H7 (cell line): ENCODE measurements around the gene KCNF1. TPM values are rescaled to one million over a fixed set of nuclear protein-coding genes. Genes with fewer than 3 reads are reported as not detected.

Experiments
- DNase-seq: peaks from one replicate; pipeline ENCODE4 v3.0.0; 2012
- H3K27me3 ChIP-seq: 2 replicates; pipeline ENCODE4 v1.6.0; 2011; ENCODE audit warnings: mild to moderate bottlenecking, low read length; ENCODE audit not compliant: control insufficient read depth, insufficient read depth
- H3K36me3 ChIP-seq: replicated peaks from 2 replicates; pipeline ENCODE4 v1.5.1; 2011; ENCODE audit warnings: low read length; ENCODE audit not compliant: control insufficient read depth, insufficient read depth
- H3K4me3 ChIP-seq: 2 replicates; pipeline ENCODE4 v1.5.1; 2011; ENCODE audit warnings: low read depth, mild to moderate bottlenecking, control low read depth, low read length, moderate library complexity; ENCODE audit not compliant: insufficient read depth
- total RNA-seq: library from RNA; depleted of rRNA; stranded (reverse); fragments of >200 nt; shearing (Covaris generic); gene quantifications from 2 replicates; pipeline ENCODE4 v1.2.3, GENCODE V29; 2014

The KCNF1 gene
- total RNA-seq, 1 experiment from 2014 or later, result 5.4 TPM

DNA sequence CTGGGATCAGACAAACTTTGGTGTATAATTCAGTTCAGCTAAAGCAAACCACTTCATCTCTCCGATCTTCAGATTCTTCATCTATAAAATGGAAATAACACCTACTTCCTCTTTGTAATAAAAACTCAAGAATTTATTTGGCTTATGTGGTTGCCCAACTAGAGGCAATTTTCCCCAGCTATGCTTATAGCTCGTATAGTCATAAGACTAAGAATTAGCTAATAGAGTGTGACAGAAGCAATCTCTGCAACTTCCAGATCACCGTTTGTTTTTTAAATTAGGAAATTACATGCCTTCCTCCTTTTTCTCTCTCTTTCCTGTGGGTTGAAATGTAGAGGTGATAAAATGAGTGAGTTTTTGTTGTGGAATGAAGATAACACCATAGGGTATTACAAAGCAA, 35.3 kb upstream of the KCNF1 start:
- DNase-seq, result no peak
- H3K27me3 ChIP-seq, result no peaks in the 10 kb centered on the region
- no peaks in the 10 kb centered on the region for H3K36me3 ChIP-seq
- H3K4me3 ChIP-seq, result no peak overlapping the region

DNA sequence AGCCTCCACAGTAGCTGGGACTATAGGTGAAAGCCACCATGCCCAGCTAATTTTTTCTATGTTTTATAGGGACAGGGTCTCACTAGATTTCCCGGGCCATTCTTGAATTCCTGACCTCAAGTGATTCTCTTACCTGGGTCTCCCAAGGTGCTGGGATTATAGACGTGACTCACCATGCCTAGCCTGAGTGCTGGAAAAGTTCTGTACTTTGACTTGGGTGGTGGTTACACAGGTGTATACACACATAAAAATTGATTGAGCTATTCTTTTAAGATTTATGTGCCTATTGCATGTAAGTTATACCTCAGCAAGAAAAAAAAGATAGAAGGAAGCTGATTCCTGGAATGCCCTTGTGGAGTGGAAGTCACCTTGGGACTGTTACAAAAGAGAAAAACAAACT, 34.8 kb upstream of the KCNF1 start:
- Histone ChIP-seq H3K36me3 (no peaks in the 10 kb centered on the region), H3K4me3 (no peak overlapping the region), H3K27me3 (no peaks in the 10 kb centered on the region)
- DNase-seq, result no peak

GRCh38 chr2:10877651-10878111, 34.1 kb upstream of the KCNF1 start:
- Histone ChIP-seq H3K27me3 (no peaks in the 10 kb centered on the region), H3K36me3 (no peaks in the 10 kb centered on the region), H3K4me3 (no peak overlapping the region)
- no peak for DNase-seq

DNA sequence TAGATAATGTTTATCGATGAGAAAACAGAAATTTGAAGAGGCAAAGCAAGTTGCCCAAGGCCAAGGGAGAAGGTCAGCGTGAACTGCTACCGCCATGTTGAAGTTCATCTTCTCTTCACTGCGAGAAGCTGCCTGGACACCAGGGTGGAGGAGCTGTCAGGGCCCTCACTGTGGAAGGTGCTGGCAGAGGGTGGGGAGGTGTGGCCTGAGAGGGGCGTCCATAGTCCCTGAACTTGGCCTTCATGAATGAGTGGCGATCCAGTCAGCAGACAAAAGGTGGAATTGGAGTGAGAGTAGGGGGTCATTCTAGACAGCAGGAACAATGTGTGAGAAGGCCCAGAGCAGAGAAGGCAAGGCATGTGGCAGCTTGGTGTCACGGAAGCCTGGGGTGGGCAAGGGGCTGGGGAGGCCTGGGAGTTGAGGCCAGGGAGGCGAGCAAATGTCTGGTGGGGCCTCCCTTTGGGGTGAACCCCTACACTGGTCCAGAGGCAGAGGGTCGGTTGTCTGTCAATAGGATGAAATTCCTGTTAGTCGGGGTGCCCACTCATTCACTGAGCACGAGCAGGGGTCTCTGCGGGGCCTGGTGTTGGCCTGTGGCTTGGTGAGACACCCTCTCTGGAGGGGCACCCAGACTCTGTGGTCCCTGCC, 33.3 kb upstream of the KCNF1 start:
- Histone ChIP-seq H3K4me3 (no peak overlapping the region), H3K36me3 (no peaks in the 10 kb centered on the region), H3K27me3 (no peaks in the 10 kb centered on the region)
- no peak for DNase-seq

DNA sequence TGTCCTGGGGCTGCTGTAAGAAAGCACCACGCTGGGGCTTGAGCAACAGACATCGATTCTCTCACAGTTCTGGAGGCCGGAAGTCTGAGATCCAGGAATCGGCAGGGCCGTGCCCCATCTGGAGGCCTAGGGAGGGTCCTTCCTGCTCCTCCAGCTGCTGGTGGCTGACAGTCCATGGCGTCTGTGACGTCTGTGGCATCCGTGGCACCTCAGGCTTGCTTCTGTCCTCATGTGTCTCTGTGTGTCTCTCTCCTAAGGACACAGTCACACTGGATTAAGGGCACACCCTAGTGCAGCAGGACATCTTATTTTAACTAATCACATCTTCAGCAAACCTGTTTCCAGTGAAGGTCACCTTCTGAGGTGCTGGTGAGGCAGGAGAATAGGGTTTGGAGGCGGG, 32.6 kb upstream of the KCNF1 start:
- Histone ChIP-seq H3K36me3 (no peaks in the 10 kb centered on the region), H3K4me3 (no peak overlapping the region), H3K27me3 (no peaks in the 10 kb centered on the region)
- no peak for DNase-seq

GRCh38 chr2:10879624-10880585, 31.8 kb upstream of the KCNF1 start:
- no peaks in the 10 kb centered on the region for H3K36me3 ChIP-seq
- DNase-seq, result peak; percentile 65
- no peaks in the 10 kb centered on the region for H3K27me3 ChIP-seq
- H3K4me3 ChIP-seq, result no peak overlapping the region

DNA sequence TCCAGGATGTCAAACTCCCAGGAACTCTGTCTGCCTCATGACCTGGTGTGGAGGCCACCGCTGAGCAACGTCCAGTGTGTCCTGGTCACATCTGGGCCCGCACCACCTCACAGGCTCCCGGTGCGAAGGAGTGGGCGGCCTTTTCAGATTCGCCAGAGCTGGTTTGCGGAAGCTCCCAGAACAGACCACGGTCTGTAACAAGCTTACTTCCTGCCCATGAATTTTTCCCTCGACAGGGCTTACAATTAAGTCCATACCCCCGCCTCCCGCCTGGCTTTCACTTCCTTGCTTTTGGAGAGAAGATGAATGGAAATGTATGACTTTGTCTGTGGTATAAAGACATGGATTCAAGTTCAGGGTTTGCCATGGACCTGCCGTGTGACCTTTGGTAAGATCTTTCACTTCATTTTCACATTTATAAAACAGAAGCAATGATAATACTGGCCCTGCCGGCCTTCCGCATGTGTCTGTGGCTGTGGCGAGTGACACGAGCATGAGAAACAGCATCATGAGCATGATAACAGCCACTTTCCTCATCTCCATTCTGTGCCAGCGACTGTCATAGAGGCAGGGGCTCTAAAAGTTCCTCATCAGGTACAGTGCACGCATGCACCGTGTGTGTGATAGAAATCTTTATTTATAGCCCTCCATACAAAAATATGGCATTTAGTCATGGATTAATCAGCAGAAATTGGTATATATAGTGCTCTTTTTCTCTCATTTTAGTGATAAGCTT, 31.0 kb upstream of the KCNF1 start:
- H3K4me3 ChIP-seq, result no peak overlapping the region
- no peaks in the 10 kb centered on the region for H3K27me3 ChIP-seq
- H3K36me3 ChIP-seq, result no peaks in the 10 kb centered on the region
- no peak for DNase-seq

GRCh38 chr2:10882568-10882967, 29.2 kb upstream of the KCNF1 start:
- no peak overlapping the region for H3K4me3 ChIP-seq
- H3K36me3 ChIP-seq, result no peaks in the 10 kb centered on the region
- no peaks in the 10 kb centered on the region for H3K27me3 ChIP-seq
- DNase-seq, result no peak

DNA sequence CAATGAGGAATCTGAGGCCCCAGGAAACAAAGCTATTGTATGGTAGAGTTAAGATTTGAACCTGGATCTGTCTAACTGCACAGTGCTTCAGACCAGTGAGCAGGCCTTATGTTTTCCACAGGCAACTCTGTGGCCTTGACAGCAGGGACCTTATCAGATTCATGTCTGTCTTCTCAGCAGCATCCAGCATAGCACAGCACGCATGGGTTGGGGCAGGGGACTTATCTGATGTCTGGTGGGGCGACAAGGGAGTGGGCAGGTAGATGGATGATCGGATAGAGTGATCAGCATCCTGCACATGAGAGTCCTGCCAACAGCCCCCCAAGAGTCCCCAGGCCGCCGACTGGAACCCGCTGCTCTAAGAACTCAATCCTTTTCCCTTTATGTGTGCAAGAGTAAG, 28.7 kb upstream of the KCNF1 start:
- DNase-seq, result no peak
- no peaks in the 10 kb centered on the region for H3K27me3 ChIP-seq
- H3K36me3 ChIP-seq, result no peaks in the 10 kb centered on the region
- no peak overlapping the region for H3K4me3 ChIP-seq

GRCh38 chr2:10883801-10884478, 27.8 kb upstream of the KCNF1 start:
- Histone ChIP-seq H3K27me3 (no peaks in the 10 kb centered on the region), H3K36me3 (no peaks in the 10 kb centered on the region), H3K4me3 (no peak overlapping the region)
- no peak for DNase-seq

- peak; percentile 64 for DNase-seq
- Histone ChIP-seq H3K27me3 (no peaks in the 10 kb centered on the region), H3K36me3 (no peaks in the 10 kb centered on the region), H3K4me3 (no peak overlapping the region)
Observed at GRCh38 chr2:10884574-10884975, 27.2 kb upstream of the KCNF1 start.

GRCh38 chr2:10885094-10885860, 26.5 kb upstream of the KCNF1 start:
- DNase-seq, result no peak
- Histone ChIP-seq H3K4me3 (no peak overlapping the region), H3K36me3 (no peaks in the 10 kb centered on the region)

DNA sequence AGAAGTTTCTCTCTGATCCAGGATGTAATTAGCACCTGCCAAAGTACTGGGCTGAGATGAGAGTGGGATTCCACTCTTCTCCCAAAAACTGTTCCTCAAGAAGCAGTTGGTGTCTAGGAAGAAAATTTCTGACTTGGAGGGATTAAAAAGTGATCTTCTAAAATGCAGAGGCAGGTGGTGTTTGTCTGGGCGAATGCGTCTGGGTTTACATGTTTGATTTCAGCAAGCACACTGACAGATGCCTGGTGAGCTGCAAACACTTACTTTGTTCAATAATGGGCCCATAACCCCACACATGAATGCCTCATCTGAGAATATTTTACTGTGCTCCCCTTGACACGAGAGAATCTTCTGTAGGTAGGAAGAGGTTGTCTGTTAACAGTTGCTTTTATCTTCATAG, 24.3 kb upstream of the KCNF1 start:
- Histone ChIP-seq H3K4me3 (no peak overlapping the region), H3K27me3 (no peaks in the 10 kb centered on the region), H3K36me3 (no peaks in the 10 kb centered on the region)
- DNase-seq, result no peak

More at GRCh38 chr2:10885094-10885860, 26.5 kb upstream of the KCNF1 start:
- H3K27me3 ChIP-seq, result no peaks in the 10 kb centered on the region
